ENCODE results near the gene SMYD3. TPM values are rescaled to one million over a fixed set of nuclear protein-coding genes. Genes with fewer than 3 reads are reported as not detected.

SMYD3 gene
- total RNA-seq, 2 donors from 2014 or later: 15.8 to 21.8 TPM

DNA sequence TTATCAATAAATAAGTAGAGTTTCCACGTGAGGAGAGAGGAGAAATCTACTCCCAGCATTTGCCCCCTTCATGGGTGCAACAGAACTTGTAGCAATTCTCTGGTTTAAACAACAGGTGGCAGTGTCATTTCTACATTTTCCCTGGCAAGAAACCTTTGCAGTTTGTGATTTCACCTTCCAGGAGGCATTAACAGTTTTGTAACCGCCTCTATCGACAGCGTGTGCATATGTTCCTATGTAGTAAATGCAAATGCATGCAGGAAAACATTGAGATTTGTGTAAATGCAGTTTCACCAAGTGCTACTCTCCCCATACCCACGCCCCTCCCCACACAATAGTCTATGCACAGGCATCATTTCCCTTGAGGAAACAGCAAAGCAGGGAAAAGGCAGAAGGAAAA lies 494.7 kb downstream of the SMYD3 start:
- ATAC-seq (peak; percentile 51), DNase-seq (no peak)
- intact Hi-C loops (cut with DNase I, micrococcal nuclease): loop anchor here in 1 of 2 donors (5.0 to 10.0 kb wide), 2 partner anchors 472 to 865 kb away; no protein-coding TSS in a partner anchor

DNA sequence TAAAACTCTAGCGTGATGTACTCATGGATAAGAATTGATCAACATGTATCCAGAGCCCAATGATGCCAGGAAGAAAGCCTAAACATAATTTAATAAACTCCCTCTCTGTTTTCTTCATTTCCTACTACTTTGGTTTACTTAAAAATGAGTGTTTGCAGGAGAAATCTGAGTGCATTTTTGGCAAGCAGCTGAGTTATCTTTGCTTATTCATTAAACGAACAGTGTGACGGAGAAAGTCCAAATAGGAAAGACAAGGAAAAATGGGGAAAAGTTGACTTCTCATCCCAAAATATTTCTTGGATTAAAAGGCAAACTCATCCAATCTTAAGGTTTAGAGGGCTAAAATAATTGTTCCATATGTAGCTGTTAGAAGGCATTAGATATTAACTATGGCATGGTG lies 496.7 kb downstream of the SMYD3 start:
- no peak for ATAC-seq
- DNase-seq: no peak
- intact Hi-C loops (cut with DNase I, micrococcal nuclease): loop anchor here in 1 of 2 donors (5.0 to 10.0 kb wide), 2 partner anchors 474 to 863 kb away; no protein-coding TSS in a partner anchor

DNA sequence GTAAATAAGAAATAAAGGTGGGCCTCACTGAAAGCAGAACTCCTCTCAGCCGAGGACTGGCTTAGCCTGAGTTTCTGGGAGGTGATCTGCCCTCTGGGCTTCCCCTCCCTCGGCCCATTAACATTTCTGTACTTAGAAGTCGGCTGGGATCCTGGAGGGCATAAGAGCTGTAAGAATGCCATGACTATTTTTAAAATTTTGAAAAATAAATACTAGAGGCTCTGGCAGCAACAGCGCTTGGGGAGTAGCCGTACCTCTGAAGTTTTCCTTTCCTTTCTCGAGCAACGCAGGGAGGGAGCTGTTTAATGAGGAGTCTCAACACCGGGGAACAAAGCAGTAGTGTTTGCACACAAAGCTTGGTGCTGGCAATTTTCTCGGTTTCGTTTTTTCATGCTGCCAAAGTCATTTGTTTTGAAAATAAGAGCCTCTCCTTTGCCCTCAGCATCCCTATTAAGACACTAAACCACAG lies 498.7 kb downstream of the SMYD3 start:
- DNase-seq: no peak
- ATAC-seq: no peak
- intact Hi-C loops (cut with DNase I, micrococcal nuclease): loop anchor here in 1 of 2 donors (5.0 kb wide), 1 partner anchor 851 kb away; no protein-coding TSS in a partner anchor

- ATAC-seq: no peak
- intact Hi-C loops (cut with DNase I, micrococcal nuclease): loop anchor here in 1 of 2 donors (5.0 kb wide), 1 partner anchor 848 kb away; no protein-coding TSS in a partner anchor
Observed at GRCh38 chr1:246005067-246005466, 502.0 kb downstream of the SMYD3 start.

DNA sequence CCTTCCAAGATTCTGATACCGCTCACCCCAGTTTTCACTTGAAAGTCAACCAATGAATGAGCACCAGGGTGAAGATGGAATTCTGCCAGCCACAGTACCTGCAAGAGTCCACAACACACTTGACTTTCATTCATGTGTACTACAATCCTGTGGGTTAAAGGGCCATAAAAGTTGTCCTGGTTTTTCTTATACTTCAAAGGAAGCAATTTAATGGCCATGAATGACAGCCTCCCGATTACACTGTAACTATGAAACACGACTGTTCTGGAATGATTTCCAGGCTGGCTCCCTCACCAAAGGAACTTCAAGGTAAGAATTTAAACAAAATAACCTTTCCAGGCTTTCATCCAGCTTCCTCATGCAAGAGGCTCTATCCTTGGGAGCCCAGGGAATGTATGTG lies 502.8 kb downstream of the SMYD3 start:
- peak; percentile 90 for ATAC-seq

More at GRCh38 chr1:246005067-246005466, 502.0 kb downstream of the SMYD3 start:
- DNase-seq: no peak

DNA sequence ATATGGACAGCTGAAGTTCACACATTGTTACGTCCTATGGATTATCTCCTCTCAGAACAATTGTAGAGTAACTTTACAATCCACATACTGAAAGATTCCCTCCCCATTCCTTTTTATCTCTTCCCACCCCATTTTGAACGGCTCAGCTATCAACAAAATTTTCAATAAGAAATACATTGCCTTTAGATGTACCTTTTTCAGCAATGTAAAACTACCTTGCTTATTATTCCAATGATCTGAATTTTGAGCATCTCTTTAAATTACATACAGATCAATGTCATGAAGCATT lies 503.7 kb downstream of the SMYD3 start:
- DNase-seq: no peak
- ATAC-seq: no peak
- intact Hi-C loops (cut with DNase I, micrococcal nuclease): no loop called here

More for the DNA sequence above, 502.8 kb downstream of the SMYD3 start:
- DNase-seq: peak; percentile 36 to 46
- intact Hi-C loops (cut with DNase I, micrococcal nuclease): no loop called here

- peak; percentile 72 to 94 for DNase-seq
- intact Hi-C loops (cut with DNase I, micrococcal nuclease): no loop called here
- ATAC-seq: peak; percentile 79
Observed at GRCh38 chr1:246002725-246003441, 504.2 kb downstream of the SMYD3 start.

DNA sequence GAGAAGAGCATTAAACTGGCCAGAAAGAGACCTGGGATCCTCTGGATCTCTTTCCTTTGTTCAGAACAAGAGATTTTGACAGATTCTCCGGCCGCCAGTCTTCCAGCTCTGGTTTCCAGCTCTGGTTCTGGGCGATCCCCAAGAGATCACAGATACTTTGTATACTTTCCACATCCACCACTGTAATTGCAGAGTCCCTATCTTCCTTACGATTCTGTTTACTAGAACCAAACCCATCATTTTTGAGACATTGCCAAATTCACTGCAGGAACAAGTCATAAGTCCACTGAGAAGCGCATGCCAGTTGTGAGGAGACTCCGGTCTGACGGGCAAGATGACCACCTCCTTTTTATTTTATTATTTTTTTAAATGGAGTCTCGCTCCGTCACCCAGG lies 505.2 kb downstream of the SMYD3 start:
- no peak for DNase-seq

DNA sequence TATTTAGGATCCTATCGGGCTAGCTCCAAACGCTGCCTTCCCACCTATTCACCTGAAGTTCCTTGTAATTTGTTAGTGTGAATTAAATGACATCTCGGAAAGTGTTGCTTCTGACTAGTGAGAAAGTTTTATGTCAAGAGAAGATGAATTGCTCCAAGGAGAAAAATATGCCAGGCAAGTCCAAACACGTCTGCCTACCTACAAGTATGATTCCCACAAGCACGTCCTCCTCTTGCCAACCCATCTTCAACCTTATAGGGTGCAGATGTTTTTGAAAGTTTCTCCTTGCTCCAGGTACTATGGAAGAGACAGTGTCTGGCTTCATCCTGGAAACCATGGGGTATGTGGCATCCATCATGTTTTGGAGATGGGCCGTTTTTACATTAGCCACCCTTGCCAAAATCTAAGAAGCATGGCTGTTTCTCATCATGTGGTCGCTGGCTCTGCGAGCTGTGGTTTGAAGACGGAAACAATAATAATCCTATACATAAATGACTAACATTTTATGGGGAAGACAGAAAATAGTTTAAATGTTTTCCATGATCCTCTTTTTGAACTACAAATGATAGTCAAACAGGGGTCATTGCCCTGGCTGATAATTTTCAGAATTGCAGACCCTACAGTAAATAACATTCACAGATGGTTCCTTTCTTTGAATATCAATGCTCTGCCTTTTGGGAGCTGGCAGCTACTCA lies 505.8 kb downstream of the SMYD3 start:
- ATAC-seq: no peak
- intact Hi-C loops (cut with DNase I, micrococcal nuclease): no loop called here
- DNase-seq: no peak

More for the DNA sequence above, 505.2 kb downstream of the SMYD3 start:
- no peak for ATAC-seq
- intact Hi-C loops (cut with DNase I, micrococcal nuclease): no loop called here

GRCh38 chr1:246000638-246001015 lies 506.5 kb downstream of the SMYD3 start:
- intact Hi-C loops (cut with DNase I, micrococcal nuclease): no loop called here
- ATAC-seq: no peak

GRCh38 chr1:245999697-246000637 lies 507.1 kb downstream of the SMYD3 start:
- ATAC-seq: peak; percentile 37
- intact Hi-C loops (cut with DNase I, micrococcal nuclease): loop anchor here in 1 of 2 donors (10.0 kb wide), 1 partner anchor 845 kb away; the partner anchor contains the start of gene KIF26B
- DNase-seq: no peak

More at GRCh38 chr1:246000638-246001015, 506.5 kb downstream of the SMYD3 start:
- no peak for DNase-seq

DNA sequence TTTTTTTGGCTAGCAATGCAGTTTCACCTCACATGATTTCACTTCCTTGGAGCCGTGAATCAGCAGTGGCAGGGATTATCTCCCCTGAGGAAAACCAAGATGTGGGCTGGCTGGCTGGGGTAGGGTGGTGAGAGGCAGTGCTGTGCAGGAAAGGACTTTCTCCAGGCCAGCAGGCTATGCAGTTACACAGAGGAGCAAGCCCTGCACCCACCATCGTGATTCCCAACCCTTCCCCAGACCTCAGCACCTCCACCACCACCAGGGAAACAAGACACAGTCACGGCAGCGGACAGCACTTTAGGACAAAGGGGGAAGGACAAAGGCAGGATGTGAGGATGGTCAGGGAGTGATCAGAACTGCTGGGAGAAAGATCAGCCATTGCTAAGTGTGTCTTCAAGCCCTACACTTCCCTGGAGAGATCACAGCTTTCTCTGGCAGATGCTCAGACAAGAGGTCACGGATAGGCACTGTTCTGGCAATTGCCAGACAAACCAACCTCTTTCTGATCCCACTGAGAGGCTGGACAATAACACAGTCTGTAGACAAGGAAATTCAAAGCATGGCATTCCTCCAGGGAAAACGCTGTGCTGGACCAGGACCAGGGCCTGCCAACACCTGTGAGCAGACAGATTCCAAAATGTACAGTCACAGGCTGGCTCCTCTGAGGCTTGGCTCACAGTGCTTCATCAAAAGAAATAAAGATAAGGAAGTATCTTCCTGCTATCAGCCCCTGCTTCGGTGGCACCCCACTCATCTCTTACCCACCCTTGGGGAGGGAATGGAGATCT lies 509.4 kb downstream of the SMYD3 start:
- ATAC-seq (no peak), DNase-seq (no peak)

GRCh38 chr1:245996811-245997210 lies 510.3 kb downstream of the SMYD3 start:
- intact Hi-C loops (cut with DNase I, micrococcal nuclease): loop anchor here in 1 of 2 donors (10.0 kb wide), 1 partner anchor 842 kb away; the partner anchor contains the start of gene KIF26B
- DNase-seq (no peak), ATAC-seq (no peak)

More for the DNA sequence above, 509.4 kb downstream of the SMYD3 start:
- intact Hi-C loops (cut with DNase I, micrococcal nuclease): loop anchor here in 1 of 2 donors (10.0 kb wide), 1 partner anchor 843 kb away; the partner anchor contains the start of gene KIF26B

- DNase-seq (no peak), ATAC-seq (no peak)
- intact Hi-C loops (cut with DNase I, micrococcal nuclease): loop anchor here in 1 of 2 donors (10.0 kb wide), 1 partner anchor 841 kb away; the partner anchor contains the start of gene KIF26B
Observed at GRCh38 chr1:245995474-245995873, 511.6 kb downstream of the SMYD3 start.

GRCh38 chr1:245991266-245991665 lies 515.8 kb downstream of the SMYD3 start:
- intact Hi-C loops (cut with DNase I, micrococcal nuclease): loop anchor here in 1 of 2 donors (10.0 kb wide), 1 partner anchor 836 kb away; the partner anchor contains the start of gene KIF26B
- DNase-seq: no peak
- ATAC-seq: no peak

DNA sequence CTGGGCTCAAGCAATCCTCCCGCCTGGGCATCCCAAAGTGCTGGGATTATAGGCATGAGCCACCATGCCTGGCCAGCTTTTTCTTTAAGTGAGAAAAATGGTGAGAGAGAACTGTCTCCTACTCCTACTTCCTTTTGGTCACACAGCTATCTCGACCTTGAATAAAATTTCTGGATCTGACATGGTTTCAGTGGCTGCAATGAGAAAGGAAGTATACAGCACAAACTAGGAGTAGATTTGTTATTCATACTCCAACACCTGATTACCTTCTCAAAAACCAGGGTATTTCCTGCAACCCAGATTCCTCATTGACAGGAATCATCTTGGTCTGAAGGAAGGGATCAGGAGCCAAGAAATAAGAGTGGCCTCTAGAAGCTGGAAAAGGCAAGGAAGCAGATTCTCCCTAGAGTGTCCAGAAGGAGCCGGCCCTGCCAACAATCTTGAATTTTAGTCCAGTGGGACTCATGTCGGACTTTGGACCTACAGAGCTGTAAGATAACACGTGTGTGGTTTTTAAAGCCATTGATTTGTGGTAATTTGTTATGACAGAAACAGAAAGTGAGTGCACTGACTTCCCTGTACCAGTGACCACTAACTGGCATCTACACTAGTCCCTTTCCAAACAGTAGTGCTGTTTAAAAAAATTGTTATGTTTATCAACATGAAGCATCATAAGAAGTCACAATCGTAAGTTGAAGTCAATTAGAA lies 516.6 kb downstream of the SMYD3 start:
- DNase-seq (no peak), ATAC-seq (peak; percentile 79)
- intact Hi-C loops (cut with DNase I, micrococcal nuclease): loop anchor here in 1 of 2 donors (10.0 kb wide), 1 partner anchor 836 kb away; the partner anchor contains the start of gene KIF26B

All from left colon (tissue), 2 donors.